ENCODE measurements around the gene LIMA1. TPM values are rescaled to one million over a fixed set of nuclear protein-coding genes. Genes with fewer than 3 reads are reported as not detected.

LIMA1 gene
- total RNA-seq, 5 donors from 2014 or later (not counting 1 experiment from before 2014, with no cell fraction given) = 8.6 to 14.9 (median 11.1) TPM

DNA sequence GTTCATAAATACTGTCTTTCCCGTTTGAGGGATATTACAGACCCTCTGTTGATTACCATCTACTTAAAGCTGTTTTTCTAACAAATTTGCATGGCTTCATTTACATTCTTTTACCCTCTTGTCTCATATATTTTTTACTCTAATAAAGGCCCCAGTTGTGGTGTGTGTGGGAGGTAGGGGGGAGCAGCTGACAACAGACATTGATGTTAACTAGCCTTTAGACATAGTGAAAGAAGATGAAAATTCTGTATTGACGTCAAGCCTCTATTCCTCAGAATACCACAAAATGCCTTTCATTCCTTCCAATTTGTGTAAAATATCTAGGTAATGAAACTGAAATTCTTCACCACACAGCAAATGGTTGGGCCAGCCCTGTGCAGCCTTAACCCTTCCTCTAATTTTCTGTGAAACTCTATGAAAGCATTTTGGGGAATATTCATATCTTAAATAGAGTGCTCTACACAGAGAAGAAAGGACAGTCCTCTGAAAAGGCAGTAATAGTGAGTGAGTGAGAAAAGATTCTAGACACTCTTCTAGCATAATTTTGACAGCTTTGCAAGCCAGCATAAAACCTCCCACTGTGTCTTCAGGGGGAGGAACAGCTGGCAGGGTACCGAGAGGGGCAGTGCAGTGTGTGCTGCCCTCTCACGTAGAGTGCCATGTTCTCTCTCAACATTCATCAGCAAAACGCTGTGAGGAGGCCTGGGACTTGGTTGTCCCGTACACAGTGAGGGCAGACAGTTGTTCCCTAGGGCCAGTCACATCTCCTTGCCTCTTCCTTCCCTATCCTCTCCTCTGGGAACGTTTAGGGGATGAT lies 96.0 kb downstream of the LIMA1 start:
- peaks cover 3 to 22% of the 10 kb centered on the region in 2 donors for H3K36me3 ChIP-seq (ENCODE audit: control insufficient read depth in 2 of 2, extremely low read depth in 1 of 2, insufficient read depth in 1 of 2, low read length in 1 of 2)
- H3K27me3 Mint-ChIP-seq = no peaks in the 10 kb centered on the region
- ChIA-PET POLR2A (interaction anchor here (0.5 kb wide), 2 partner anchors 24 to 940 kb away, joined by 3 read pairs; no protein-coding TSS in a partner anchor), CTCF (interaction anchor here in 1 of 2 donors (0.6 kb wide), 1 partner anchor 95 kb away, joined by 5 read pairs; no protein-coding TSS in a partner anchor)
- H3K9me3 Mint-ChIP-seq = no peaks in the 10 kb centered on the region
- H3K9me3 ChIP-seq = no peaks in the 10 kb centered on the region
- peak overlapping the region; percentile 11 to 48 for H3K27ac Mint-ChIP-seq
- peaks cover 2% of the 10 kb centered on the region for H3K36me3 Mint-ChIP-seq
- WGBS (ENCODE audit: insufficient coverage) = no CpG with 5 or more reads among the region's 7 CpGs
- H3K4me3 ChIP-seq (ENCODE audit: control insufficient read depth in 1 of 2, extremely low read depth in 1 of 2, low read length in 1 of 2) = no peak overlapping the region
- H3K4me1 ChIP-seq (ENCODE audit: control insufficient read depth in 1 of 2, extremely low read depth in 1 of 2, insufficient read depth in 2 of 2, low read length in 2 of 2) = peaks cover 0 to 16% of the 10 kb centered on the region in 2 experiments
- peaks cover 11 to 24% (median 21%) of the 10 kb centered on the region in 3 donors for H3K4me1 Mint-ChIP-seq
- no peak overlapping the region for H3K27ac ChIP-seq (ENCODE audit: low read length)
- no peak for DNase-seq
- H3K4me3 Mint-ChIP-seq = no peak overlapping the region
- ATAC-seq (replicated peaks in 1 of 4) = peak in 1 of 4 experiments; percentile 47
- H3K27me3 ChIP-seq (replicated peaks in 1 of 2; ENCODE audit: control insufficient read depth in 2 of 2, extremely low read depth in 1 of 2, insufficient read depth in 2 of 2, low read length in 1 of 2) = no peaks in the 10 kb centered on the region

DNA sequence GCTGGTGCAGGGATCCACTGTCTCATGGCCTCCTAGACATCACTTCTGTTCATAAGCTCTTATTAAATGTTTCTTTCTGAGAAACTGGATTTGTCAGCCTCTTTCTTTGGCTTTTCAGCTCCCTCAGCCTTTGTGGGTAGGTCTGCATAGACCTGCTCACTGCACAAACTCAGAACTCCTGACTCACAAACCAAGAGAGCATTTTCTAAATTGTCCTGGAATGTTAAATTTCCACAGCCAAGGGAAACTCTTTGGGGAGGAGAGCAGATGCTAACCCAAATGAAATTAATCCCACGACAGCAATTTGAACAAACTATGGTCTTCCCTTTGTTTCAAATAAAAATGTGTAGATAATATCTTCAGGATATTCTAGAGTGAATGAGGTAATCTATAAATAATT lies 96.6 kb downstream of the LIMA1 start:
- no peak for ATAC-seq (replicated peaks in 1 of 4)
- Histone ChIP-seq H3K9me3 (no peaks in the 10 kb centered on the region), H3K4me1 (ENCODE audit: control insufficient read depth in 1 of 2, extremely low read depth in 1 of 2, insufficient read depth in 2 of 2, low read length in 2 of 2) (peaks cover 0 to 16% of the 10 kb centered on the region in 2 experiments), H3K36me3 (ENCODE audit: control insufficient read depth in 2 of 2, extremely low read depth in 1 of 2, insufficient read depth in 1 of 2, low read length in 1 of 2) (peaks cover 0 to 24% of the 10 kb centered on the region in 2 donors), H3K27ac (ENCODE audit: low read length) (no peak overlapping the region), H3K4me3 (ENCODE audit: control insufficient read depth in 1 of 2, extremely low read depth in 1 of 2, low read length in 1 of 2) (no peak overlapping the region), H3K27me3 (replicated peaks in 1 of 2; ENCODE audit: control insufficient read depth in 2 of 2, extremely low read depth in 1 of 2, insufficient read depth in 2 of 2, low read length in 1 of 2) (no peaks in the 10 kb centered on the region)
- Mint-ChIP-seq H3K36me3 (peaks cover 2% of the 10 kb centered on the region), H3K27ac (peak overlapping the region; percentile 1 to 24), H3K27me3 (no peaks in the 10 kb centered on the region), H3K9me3 (no peaks in the 10 kb centered on the region), H3K4me3 (no peak overlapping the region), H3K4me1 (peaks cover 11 to 24% (median 21%) of the 10 kb centered on the region in 3 donors)
- CTCF ChIA-PET = interaction anchor here (0.6 kb wide), 2 partner anchors 13 to 94 kb away, joined by 3 to 5 read pairs; no protein-coding TSS in a partner anchor
- WGBS (ENCODE audit: insufficient coverage) = no CpG with 5 or more reads among the region's 1 CpG
- no peak for DNase-seq
- POLR2A ChIA-PET = interaction anchor here in 1 of 2 donors (0.5 kb wide), 1 partner anchor 25 kb away, joined by 3 read pairs; no protein-coding TSS in a partner anchor

DNA sequence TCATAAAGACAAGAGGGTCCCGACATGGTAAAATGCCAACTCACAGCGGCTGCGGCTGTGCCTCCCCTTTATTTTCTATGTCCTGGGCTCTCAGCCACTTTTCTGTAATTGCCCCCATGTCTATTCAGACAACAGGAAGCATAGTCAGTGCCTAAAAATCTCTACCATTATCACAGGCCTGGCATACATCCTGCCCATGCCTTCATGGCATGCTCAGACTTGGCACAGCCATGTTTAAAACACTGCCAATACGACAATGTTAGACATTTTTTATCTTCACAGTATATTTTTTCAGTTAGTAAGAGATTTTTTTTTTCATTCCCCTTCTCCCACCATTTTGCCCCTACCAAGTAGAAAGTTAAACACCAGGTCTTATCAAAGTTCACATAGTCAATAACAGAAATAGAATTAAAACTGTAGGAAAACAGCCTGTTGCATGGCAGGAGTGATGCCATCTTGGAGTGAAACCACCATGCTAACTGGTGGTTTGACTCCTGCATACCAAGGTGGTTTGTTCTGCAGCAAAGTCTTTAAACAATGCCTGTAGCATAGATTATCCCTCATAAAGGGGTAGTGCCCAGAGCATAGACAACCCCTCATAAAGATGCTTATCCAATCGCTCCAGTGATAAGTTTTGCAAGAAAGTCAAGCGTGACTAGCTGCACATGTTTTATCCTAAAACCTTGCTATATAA lies 97.2 kb downstream of the LIMA1 start:
- POLR2A ChIA-PET = no interaction called here
- H3K9me3 Mint-ChIP-seq = no peaks in the 10 kb centered on the region
- Histone ChIP-seq H3K9me3 (no peaks in the 10 kb centered on the region), H3K27me3 (replicated peaks in 1 of 2; ENCODE audit: control insufficient read depth in 2 of 2, extremely low read depth in 1 of 2, insufficient read depth in 2 of 2, low read length in 1 of 2) (no peaks in the 10 kb centered on the region), H3K4me1 (ENCODE audit: control insufficient read depth in 1 of 2, extremely low read depth in 1 of 2, insufficient read depth in 2 of 2, low read length in 2 of 2) (peaks cover 0 to 13% of the 10 kb centered on the region in 2 experiments), H3K27ac (ENCODE audit: low read length) (no peak overlapping the region), H3K36me3 (ENCODE audit: control insufficient read depth in 2 of 2, extremely low read depth in 1 of 2, insufficient read depth in 1 of 2, low read length in 1 of 2) (peaks cover 0 to 27% of the 10 kb centered on the region in 2 donors), H3K4me3 (ENCODE audit: control insufficient read depth in 1 of 2, extremely low read depth in 1 of 2, low read length in 1 of 2) (no peak overlapping the region)
- 89% methylated on average over 3 of the region's 6 CpGs for WGBS (ENCODE audit: insufficient coverage)
- ATAC-seq (replicated peaks in 1 of 4) = no peak
- DNase-seq = no peak
- H3K27me3 Mint-ChIP-seq = no peaks in the 10 kb centered on the region
- H3K27ac Mint-ChIP-seq = peak overlapping the region; percentile 21 to 42
- H3K36me3 Mint-ChIP-seq = peaks cover 8% of the 10 kb centered on the region
- no peak overlapping the region for H3K4me3 Mint-ChIP-seq
- CTCF ChIA-PET = interaction anchor here in 1 of 2 donors (0.6 to 1.0 kb wide), 2 partner anchors 12 to 53 kb away, joined by 3 read pairs; no protein-coding TSS in a partner anchor
- H3K4me1 Mint-ChIP-seq = peaks cover 11 to 24% (median 21%) of the 10 kb centered on the region in 3 donors

DNA sequence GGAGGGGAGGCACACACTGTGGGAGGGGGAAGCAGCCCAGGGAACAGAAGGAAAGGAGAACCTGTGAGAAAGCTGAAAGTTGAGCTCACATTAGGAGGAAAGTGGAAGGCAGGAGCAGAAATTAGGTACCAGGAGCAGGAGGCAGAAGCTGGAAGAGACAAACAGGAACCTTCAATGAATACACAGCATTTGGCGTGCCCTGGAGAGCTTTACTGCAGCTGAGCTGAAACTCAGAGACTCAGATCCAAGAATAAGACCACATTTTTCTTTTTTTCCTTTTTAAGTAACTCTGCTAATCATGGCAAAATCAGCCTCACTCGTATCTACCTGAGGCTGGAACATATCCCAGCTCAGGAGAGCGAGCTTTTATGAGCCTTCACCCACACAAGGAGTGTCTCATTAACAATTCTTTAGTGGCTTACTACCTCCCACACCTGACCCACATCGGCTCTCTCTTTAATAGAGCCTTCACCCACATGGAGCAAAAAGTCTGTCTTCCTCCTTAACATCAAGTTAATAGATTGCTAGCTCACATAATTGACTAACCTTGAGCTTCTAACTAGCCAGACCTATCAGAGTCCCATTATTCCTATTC lies 97.9 kb downstream of the LIMA1 start:
- no peak overlapping the region for H3K4me3 ChIP-seq (ENCODE audit: control insufficient read depth in 1 of 2, extremely low read depth in 1 of 2, low read length in 1 of 2)
- peaks cover 11 to 24% (median 21%) of the 10 kb centered on the region in 3 donors for H3K4me1 Mint-ChIP-seq
- no peak for ATAC-seq (replicated peaks in 1 of 4)
- H3K9me3 Mint-ChIP-seq = no peaks in the 10 kb centered on the region
- WGBS (ENCODE audit: insufficient coverage) = 60% methylated on average over 4 of the region's 4 CpGs
- H3K9me3 ChIP-seq = no peaks in the 10 kb centered on the region
- H3K27me3 Mint-ChIP-seq = no peaks in the 10 kb centered on the region
- peaks cover 9% of the 10 kb centered on the region for H3K36me3 Mint-ChIP-seq
- DNase-seq = no peak
- peaks cover 0 to 8% of the 10 kb centered on the region in 2 experiments for H3K4me1 ChIP-seq (ENCODE audit: control insufficient read depth in 1 of 2, extremely low read depth in 1 of 2, insufficient read depth in 2 of 2, low read length in 2 of 2)
- H3K4me3 Mint-ChIP-seq = no peak overlapping the region
- CTCF ChIA-PET = interaction anchor here in 1 of 2 donors (1.0 kb wide), 1 partner anchor 53 kb away, joined by 3 read pairs; no protein-coding TSS in a partner anchor
- POLR2A ChIA-PET = no interaction called here
- peaks cover under 1 to 27% of the 10 kb centered on the region in 2 donors for H3K36me3 ChIP-seq (ENCODE audit: control insufficient read depth in 2 of 2, extremely low read depth in 1 of 2, insufficient read depth in 1 of 2, low read length in 1 of 2)
- H3K27ac Mint-ChIP-seq = peak overlapping the region; percentile 29 to 42
- no peak overlapping the region for H3K27ac ChIP-seq (ENCODE audit: low read length)
- no peaks in the 10 kb centered on the region for H3K27me3 ChIP-seq (replicated peaks in 1 of 2; ENCODE audit: control insufficient read depth in 2 of 2, extremely low read depth in 1 of 2, insufficient read depth in 2 of 2, low read length in 1 of 2)

DNA sequence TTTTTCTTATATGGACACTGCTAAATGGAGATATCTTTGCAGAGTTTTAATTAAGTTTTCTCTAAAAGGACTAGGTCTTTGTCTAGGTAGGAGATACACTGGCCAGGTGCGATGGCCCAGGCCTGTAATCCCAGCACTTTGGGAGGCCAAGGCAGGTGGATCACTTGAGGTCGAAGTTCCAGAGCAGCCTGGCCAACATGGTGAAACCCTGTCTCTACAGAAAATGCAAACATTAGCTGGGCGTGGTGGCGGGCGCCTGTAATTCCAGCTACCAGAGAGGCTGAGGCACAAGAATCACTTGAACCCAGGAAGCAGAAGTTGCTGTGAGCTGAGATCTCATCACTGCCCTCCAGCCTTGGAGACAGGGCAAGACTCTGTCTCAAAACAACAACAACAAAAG lies 99.1 kb downstream of the LIMA1 start:
- POLR2A ChIA-PET = no interaction called here
- 86% methylated on average over 1 of the region's 5 CpGs for WGBS (ENCODE audit: insufficient coverage)

More for the DNA sequence above, 99.1 kb downstream of the LIMA1 start:
- Mint-ChIP-seq H3K36me3 (peaks cover 9% of the 10 kb centered on the region), H3K27ac (peak overlapping the region in 1 of 2 donors; percentile 28), H3K27me3 (no peaks in the 10 kb centered on the region), H3K9me3 (no peaks in the 10 kb centered on the region), H3K4me3 (no peak overlapping the region), H3K4me1 (peaks cover 8 to 21% (median 19%) of the 10 kb centered on the region in 3 donors)
- no peak overlapping the region for H3K27ac ChIP-seq (ENCODE audit: low read length)
- H3K9me3 ChIP-seq = no peaks in the 10 kb centered on the region
- DNase-seq (no peak), ATAC-seq (replicated peaks in 1 of 4) (no peak)
- H3K4me1 ChIP-seq (ENCODE audit: control insufficient read depth in 1 of 2, extremely low read depth in 1 of 2, insufficient read depth in 2 of 2, low read length in 2 of 2) = peaks cover 0 to 8% of the 10 kb centered on the region in 2 experiments
- peaks cover 2 to 32% of the 10 kb centered on the region in 2 donors for H3K36me3 ChIP-seq (ENCODE audit: control insufficient read depth in 2 of 2, extremely low read depth in 1 of 2, insufficient read depth in 1 of 2, low read length in 1 of 2)
- H3K4me3 ChIP-seq (ENCODE audit: control insufficient read depth in 1 of 2, extremely low read depth in 1 of 2, low read length in 1 of 2) = no peak overlapping the region
- no peaks in the 10 kb centered on the region for H3K27me3 ChIP-seq (replicated peaks in 1 of 2; ENCODE audit: control insufficient read depth in 2 of 2, extremely low read depth in 1 of 2, insufficient read depth in 2 of 2, low read length in 1 of 2)
- CTCF ChIA-PET = interaction anchor here (0.6 to 0.7 kb wide), 2 partner anchors 355 to 456 kb away, joined by 3 read pairs; no protein-coding TSS in a partner anchor

All from T-cell (primary cell).